H1 (cell line): ENCODE results near the gene BCAS3. TPM values are rescaled to one million over a fixed set of nuclear protein-coding genes. Genes with fewer than 3 reads are reported as not detected.

Source experiments
- CTCF ChIA-PET: fragments of 300-600 bp; sonication (Branson Sonifier 250); formaldehyde crosslinking; loops from one replicate; lab custom pipeline; 2021; ENCODE audit not compliant: partially characterized antibody; lab: Charles Lee
- POLR2A ChIA-PET: fragments of 300-600 bp; sonication (Branson Sonifier 250); formaldehyde crosslinking; loops from one replicate; lab custom pipeline; 2021; ENCODE audit warnings: inconsistent platforms; ENCODE audit not compliant: partially characterized antibody; lab: Charles Lee
- DNase-seq, 2 experiments: peaks; one replicate each; pipeline versions ENCODE4 v3.0.0 to v3.0.0-alpha.2; 2010 to 2022; ENCODE audit warnings: low spot score in 2 of 2, low read depth in 1 of 2, mixed read lengths in 1 of 2
- FAIRE-seq: peaks from 2 replicates; lab custom pipeline; 2011; peaks lifted over from hg19 to GRCh38; lab: Jason Lieb, UNC
- H2AFZ ChIP-seq: 2 replicates; pipeline ENCODE4 v1.8.1; 2012; ENCODE audit warnings: low read length, inconsistent platforms
- H2AK5ac ChIP-seq: 2 replicates; pipeline ENCODE4 v1.6.1; 2013; ENCODE audit warnings: low read depth, low read length
- H2BK120ac ChIP-seq: replicated peaks from 2 replicates; pipeline ENCODE3; 2013; ENCODE audit warnings: low read depth, low read length, inconsistent platforms
- H2BK12ac ChIP-seq: 2 replicates; pipeline ENCODE4 v1.6.1; 2013; ENCODE audit warnings: low read depth, low read length
- H2BK15ac ChIP-seq: 2 replicates; pipeline ENCODE4 v1.6.1; 2013; ENCODE audit warnings: low read length
- H2BK20ac ChIP-seq: 2 replicates; pipeline ENCODE4 v1.6.1; 2013; ENCODE audit warnings: low read length
- H2BK5ac ChIP-seq: 2 replicates; pipeline ENCODE4 v1.6.1; 2013; ENCODE audit warnings: low read depth, low read length
- H3K14ac ChIP-seq: 2 replicates; pipeline ENCODE4 v1.6.1; 2013; ENCODE audit warnings: inconsistent platforms; ENCODE audit not compliant: insufficient read length
- H3K18ac ChIP-seq: 2 replicates; pipeline ENCODE4 v1.6.1; 2013; ENCODE audit warnings: low read length; ENCODE audit errors: extremely low read depth
- H3K23ac ChIP-seq: 2 replicates; pipeline ENCODE4 v1.6.1; 2013; ENCODE audit warnings: inconsistent platforms; ENCODE audit not compliant: insufficient read length
- H3K23me2 ChIP-seq: 2 replicates; pipeline ENCODE4 v1.6.1; 2013; ENCODE audit warnings: low read depth, low read length
- H3K27ac ChIP-seq: 2 replicates; pipeline ENCODE4 v1.6.1; 2011; ENCODE audit warnings: low read depth, low read length, inconsistent platforms
- H3K27me3 ChIP-seq, 4 experiments: replicated peaks in 1 of 4; 1 replicate in 1 of 4; 2 replicates in 3 of 4; pipeline versions ENCODE4 v1.6.1 to v1.8.1; 2011 to 2013; ENCODE audit warnings: low read length in 3 of 4, mild to moderate bottlenecking in 3 of 4, inconsistent platforms in 2 of 4, mixed read lengths in 2 of 4, moderate library complexity in 1 of 4; ENCODE audit not compliant: control insufficient read depth in 3 of 4, insufficient read depth in 3 of 4; ENCODE audit errors: extremely low read depth in 1 of 4
- H3K36me3 ChIP-seq, 4 experiments: 2 replicates each; pipeline versions ENCODE4 v1.6.1 to v1.8.1; 2011 to 2013; ENCODE audit warnings: mild to moderate bottlenecking in 4 of 4, low read length in 3 of 4, moderate library complexity in 2 of 4, control low read depth in 1 of 4, inconsistent platforms in 1 of 4; ENCODE audit not compliant: insufficient read depth in 4 of 4, control insufficient read depth in 2 of 4
- H3K4ac ChIP-seq: replicated peaks from 2 replicates; pipeline ENCODE3; 2013; ENCODE audit warnings: low read length, low read depth, mixed read lengths, inconsistent platforms; ENCODE audit not compliant: insufficient read length
- H3K4me1 ChIP-seq, 4 experiments: replicated peaks in 1 of 4; 1 replicate in 1 of 4; 2 replicates in 3 of 4; pipeline versions ENCODE4 v1.6.1 to v1.8.1; 2011 to 2013; ENCODE audit warnings: low read length in 3 of 4, inconsistent platforms in 2 of 4, mixed read lengths in 1 of 4; ENCODE audit not compliant: insufficient read depth in 4 of 4, control insufficient read depth in 3 of 4
- H3K4me2 ChIP-seq, 2 experiments: 2 replicates each; pipeline versions ENCODE4 v1.6.1 to v1.8.1; 2011 to 2013; ENCODE audit warnings: low read depth in 2 of 2, low read length in 2 of 2, control low read depth in 1 of 2, inconsistent platforms in 1 of 2, mild to moderate bottlenecking in 1 of 2; ENCODE audit not compliant: insufficient read depth in 1 of 2
- H3K4me3 ChIP-seq, 4 experiments: fragments of 200-600, 300-600 bp in 1 of 4; sonication (generic), shearing (Covaris generic), sonication (Bioruptor Twin) in 1 of 4; 2 replicates each; pipeline versions ENCODE4 v1.5.1 to v1.8.1; 2011 to 2016; ENCODE audit warnings: low read length in 4 of 4, low read depth in 3 of 4, control low read depth in 2 of 4, inconsistent platforms in 2 of 4, mild to moderate bottlenecking in 2 of 4, mixed read lengths in 1 of 4, moderate library complexity in 1 of 4; ENCODE audit not compliant: insufficient read depth in 2 of 4; ENCODE audit errors: extremely low read depth in 1 of 4
- H3K56ac ChIP-seq: replicated peaks from 2 replicates; pipeline ENCODE3; 2013; ENCODE audit warnings: low read depth, mild to moderate bottlenecking, mixed read lengths, low read length, inconsistent platforms; ENCODE audit not compliant: insufficient read length
- H3K79me1 ChIP-seq: 2 replicates; pipeline ENCODE4 v1.6.1; 2013; ENCODE audit warnings: low read depth, low read length, control low read depth
- H3K79me2 ChIP-seq, 2 experiments: 2 replicates each; pipeline versions ENCODE4 v1.6.1 to v1.8.1; 2012 to 2013; ENCODE audit warnings: low read length in 2 of 2, mild to moderate bottlenecking in 2 of 2, inconsistent platforms in 1 of 2; ENCODE audit not compliant: insufficient read depth in 2 of 2, control insufficient read depth in 1 of 2
- H3K9ac ChIP-seq, 4 experiments: replicated peaks in 1 of 4; 1 replicate in 1 of 4; 2 replicates in 3 of 4; pipeline versions ENCODE4 v1.6.1 to v1.8.1; 2011 to 2013; ENCODE audit warnings: low read depth in 3 of 4, low read length in 3 of 4, control low read depth in 2 of 4, mild to moderate bottlenecking in 2 of 4, moderate library complexity in 2 of 4, inconsistent platforms in 1 of 4; ENCODE audit errors: extremely low read depth in 1 of 4
- H3K9me3 ChIP-seq, 2 experiments: 2 replicates each; pipeline versions ENCODE4 v1.6.1 to v1.8.1; 2012 to 2013; ENCODE audit warnings: mild to moderate bottlenecking in 2 of 2, moderate library complexity in 2 of 2, control low read depth in 1 of 2, inconsistent platforms in 1 of 2, low read depth in 1 of 2, low read length in 1 of 2, mixed read lengths in 1 of 2; ENCODE audit not compliant: insufficient read depth in 2 of 2
- H4K20me1 ChIP-seq, 2 experiments: replicated peaks in 1 of 2; 2 replicates each; pipeline versions ENCODE3 to v1.8.1; 2011 to 2013; ENCODE audit warnings: inconsistent platforms in 2 of 2, low read length in 2 of 2, mild to moderate bottlenecking in 1 of 2; ENCODE audit not compliant: insufficient read depth in 2 of 2, control insufficient read depth in 1 of 2
- H4K5ac ChIP-seq: 2 replicates; pipeline ENCODE4 v1.6.1; 2013; ENCODE audit warnings: low read length, low read depth, mixed read lengths, inconsistent platforms; ENCODE audit not compliant: insufficient read length
- H4K8ac ChIP-seq: 2 replicates; pipeline ENCODE4 v1.8.0; 2013; ENCODE audit warnings: mild to moderate bottlenecking, moderate library complexity, low read length, inconsistent platforms; ENCODE audit not compliant: insufficient read depth; ENCODE audit errors: extremely low read depth
- H4K91ac ChIP-seq: replicated peaks from 2 replicates; pipeline ENCODE3; 2013; ENCODE audit warnings: low read length, mixed read lengths, inconsistent platforms; ENCODE audit not compliant: insufficient read length
- BCL11A ChIP-seq, 2 experiments: IDR thresholded peaks; one replicate each; pipeline ENCODE4 v1.6.1; 2011; ENCODE audit warnings: low read depth in 2 of 2, low read length in 2 of 2, mild to moderate bottlenecking in 2 of 2
- HDAC6 ChIP-seq: IDR thresholded peaks from one replicate; pipeline ENCODE4 v1.7.1; 2012; ENCODE audit warnings: low read depth, mild to moderate bottlenecking, inconsistent platforms, low read length, moderate library complexity
- JUN ChIP-seq: IDR thresholded peaks from 2 replicates; pipeline ENCODE4 v1.6.1; 2011; ENCODE audit warnings: low read depth, mild to moderate bottlenecking, improper control_type of control experiment, low read length
- SP1 ChIP-seq: IDR thresholded peaks from 2 replicates; pipeline ENCODE4 v1.6.1; 2011; ENCODE audit warnings: low read depth, low read length
- TAF1 ChIP-seq: IDR thresholded peaks from 2 replicates; pipeline ENCODE4 v1.6.1; 2011; ENCODE audit warnings: mild to moderate bottlenecking, low read depth, low read length
- WGBS, 2 experiments: shearing (Covaris generic) in 1 of 2; methylation state at CpG; one replicate each; pipeline versions ENCODE4 v1.1.6 to v1.1.7; 2013 to 2015; ENCODE audit warnings: low lambda C conversion rate in 2 of 2, mixed read lengths in 2 of 2, inconsistent platforms in 1 of 2, low coverage in 1 of 2, missing lambda C conversion rate in 1 of 2; ENCODE audit not compliant: insufficient replicate concordance in 2 of 2, insufficient coverage in 1 of 2, insufficient read length in 1 of 2; ENCODE audit errors: extremely low coverage in 1 of 2, missing lambda C conversion rate in 1 of 2; 5-methylcytosine and 5-hydroxymethylcytosine counted together
- polyA plus RNA-seq, 7 experiments: library from polyadenylated mRNA; depleted of rRNA in 3 of 7; stranded (reverse) in 5 of 7; unstranded in 2 of 7; fragments of >200 nt in 5 of 7; fragments of 200-250 nt in 2 of 7; gene quantifications; 1 replicate in 5 of 7; 2 replicates in 1 of 7; 4 replicates in 1 of 7; pipeline versions ENCODE4 v1.2.1 to v1.2.3, GENCODE V29; 2011 to 2013; ENCODE audit warnings: missing spikeins in 2 of 7, mixed read lengths in 2 of 7
- total RNA-seq: library from RNA; stranded (reverse); fragmentation: NEBNext Ultra II Directional; extraction: Animal tissue kit (Norgen Biotek cat#: 25700); gene quantifications from 2 replicates; pipeline ENCODE4 v1.2.1, GENCODE V29; 2021

BCAS3 gene
- total and polyA plus RNA-seq, 2 of the 8 experiments (the other 6 are each of a cell fraction or from before 2014, with no cell fraction given) = 9.9 to 13.3 TPM

- 88% methylated on average over 5 of the region's 5 CpGs; no CpG with 5 or more reads in 1 of the 2 experiments for WGBS, 2 experiments
- no peak for DNase-seq
- FAIRE-seq = no peak
- H3K18ac ChIP-seq = no peak overlapping the region
- no peak overlapping the region for H3K9ac ChIP-seq
- POLR2A ChIA-PET = no interaction called here
- no peak overlapping the region for H3K14ac ChIP-seq
- H3K79me1 ChIP-seq = no peaks in the 10 kb centered on the region
- H3K4ac ChIP-seq = no peak overlapping the region
- H2BK15ac ChIP-seq = no peak overlapping the region
- H3K9me3 ChIP-seq = no peaks in the 10 kb centered on the region
- H4K20me1 ChIP-seq = no peaks in the 10 kb centered on the region
- H3K56ac ChIP-seq = no peak overlapping the region
- no peak overlapping the region for H2BK120ac ChIP-seq
- no peak overlapping the region for H3K4me3 ChIP-seq
- no peaks in the 10 kb centered on the region for H3K23me2 ChIP-seq
- no peak overlapping the region for H4K91ac ChIP-seq
- no peak overlapping the region for H2BK5ac ChIP-seq
- H2BK20ac ChIP-seq = no peak overlapping the region
- H3K4me1 ChIP-seq = no peaks in the 10 kb centered on the region
- no peak overlapping the region for H2AFZ ChIP-seq
- no peaks in the 10 kb centered on the region for H3K27me3 ChIP-seq
- H3K23ac ChIP-seq = no peak overlapping the region
- no peak overlapping the region for H4K8ac ChIP-seq
- H3K36me3 ChIP-seq = no peaks in the 10 kb centered on the region
- H3K79me2 ChIP-seq = no peaks in the 10 kb centered on the region
- H2AK5ac ChIP-seq = no peak overlapping the region
- no peak overlapping the region for H3K4me2 ChIP-seq
- H2BK12ac ChIP-seq = no peak overlapping the region
- CTCF ChIA-PET = interaction anchor here (0.6 kb wide), 1 partner anchor 11 kb away, joined by 3 read pairs; no protein-coding TSS in a partner anchor
- no peak overlapping the region for H4K5ac ChIP-seq
- H3K27ac ChIP-seq = no peak overlapping the region
- TF ChIP-seq BCL11A (IDR thresholded peaks at IDR 0.05; ENCODE audit: low read depth in 2 of 2, low read length in 2 of 2) = no peak
- no peak for TF ChIP-seq HDAC6
- TF ChIP-seq TAF1 = no peak
- no peak for TF ChIP-seq SP1
- TF ChIP-seq JUN = no peak
Observed at GRCh38 chr17:60941028-60941427, 263.4 kb downstream of the BCAS3 start.
